Loucy (cell line): Measurements from ENCODE around the gene LAMA5.

ENCODE experiments used
- CTCF ChIP-seq: fragments of 200-600 bp; sonication (generic); conservative IDR thresholded peaks from 2 replicates; pipeline ENCODE4 v1.5.1; 2014; ENCODE audit warnings: mild to moderate bottlenecking, antibody characterized with exemption, low read length
- EZH2phosphoT487 ChIP-seq: fragments of 200-600 bp; IDR thresholded peaks from 2 replicates; pipeline ENCODE4 v1.6.1; 2018; ENCODE audit warnings: antibody characterized with exemption, mild to moderate bottlenecking, moderate library complexity, borderline replicate concordance

DNA sequence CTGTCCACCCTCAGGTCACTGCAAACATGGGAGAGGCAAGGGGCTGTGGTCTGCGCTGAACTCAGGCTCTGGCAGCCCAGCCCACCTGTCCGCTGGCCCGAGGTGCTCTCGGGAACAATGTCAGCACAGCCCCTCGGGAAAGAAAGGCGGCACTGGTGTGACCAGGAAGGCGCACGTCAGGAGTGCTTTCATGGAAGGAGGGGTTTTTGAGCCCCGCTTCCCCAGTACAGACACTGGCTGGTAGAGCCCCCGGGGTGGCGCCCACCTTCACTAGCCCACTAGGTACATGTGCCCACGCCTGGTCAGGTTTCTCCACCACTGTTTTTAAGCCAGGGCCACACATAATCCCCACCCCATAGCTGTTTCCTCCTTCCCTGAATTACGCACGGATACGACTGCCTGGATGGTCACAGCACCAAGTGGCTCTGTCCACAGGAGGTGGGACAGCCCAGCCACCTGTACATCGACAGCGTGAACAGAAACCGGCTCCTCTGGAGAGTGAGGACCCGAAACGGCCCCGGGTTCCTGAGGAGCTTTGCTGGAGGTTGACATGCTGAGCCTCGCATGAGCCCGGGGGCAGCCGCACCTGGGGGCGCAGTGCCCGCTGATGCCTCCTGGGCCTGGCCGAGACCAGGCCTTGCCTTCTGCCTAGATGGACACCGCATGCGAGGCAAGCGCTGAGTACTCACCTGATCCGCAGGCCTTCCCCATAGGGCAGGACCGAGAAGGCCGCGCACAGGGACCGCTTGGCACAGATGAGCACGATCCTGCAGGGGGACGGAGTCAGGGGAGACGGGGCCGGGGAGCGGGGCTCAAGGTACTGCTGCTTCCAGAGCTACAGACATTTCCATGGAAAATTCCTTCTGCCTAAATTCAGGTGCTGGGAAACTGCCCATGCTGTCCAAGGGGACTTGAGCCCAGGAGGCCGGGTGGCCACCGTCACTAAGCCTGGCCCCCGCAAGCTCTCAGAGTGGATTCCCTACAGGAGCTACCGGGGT lies 27.4 kb upstream of the LAMA5 start:
- TF ChIP-seq CTCF (no peak), EZH2phosphoT487 (no peak)
